ENCODE data around the gene IGF2R. TPM values are rescaled to one million over a fixed set of nuclear protein-coding genes. Genes with fewer than 3 reads are reported as not detected.

IGF2R gene
- total RNA-seq, 1 experiment from 2014 or later: 9.6 TPM

DNA sequence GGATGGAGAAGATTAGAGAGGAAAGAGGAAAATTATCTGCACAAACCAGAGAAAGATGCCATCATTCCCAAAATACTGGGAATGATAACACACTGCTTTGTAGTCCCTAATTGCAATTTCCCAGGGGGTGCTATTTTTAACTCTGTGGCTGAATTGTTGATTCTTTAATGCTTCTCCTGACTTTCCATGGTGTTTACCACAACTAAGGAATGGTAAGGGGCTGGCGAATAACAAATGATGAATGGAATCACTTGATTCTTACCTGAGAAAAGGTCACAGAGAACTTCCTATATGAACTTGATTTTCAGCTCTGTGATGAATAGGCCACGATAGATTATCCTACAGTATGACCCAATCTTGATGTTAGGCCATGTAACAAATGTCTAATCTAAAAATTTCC, 22.0 kb upstream of the IGF2R start:
- Histone ChIP-seq H3K79me2 (ENCODE audit: low read length) (no peaks in the 10 kb centered on the region), H3K4me1 (ENCODE audit: low read length) (no peaks in the 10 kb centered on the region)

DNA sequence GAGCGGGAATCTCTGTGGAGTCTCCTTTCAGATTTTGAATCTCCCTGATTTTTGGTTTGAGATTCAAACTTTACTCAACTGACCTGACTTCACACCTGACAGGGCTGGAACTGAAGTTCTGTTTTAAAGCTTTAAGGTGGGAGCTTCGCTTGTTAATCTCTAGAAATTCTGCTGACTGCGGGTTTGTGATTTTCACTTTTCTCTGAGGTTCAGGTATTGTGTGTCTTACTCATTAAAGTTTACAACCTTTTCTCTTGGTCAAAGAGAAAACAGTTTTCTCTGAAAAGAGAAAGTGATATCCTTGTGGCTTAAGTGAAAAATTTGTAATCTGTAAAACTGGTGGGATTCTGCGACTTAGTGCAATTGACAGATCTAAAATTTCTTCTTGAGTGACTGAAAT, 20.7 kb upstream of the IGF2R start:
- H3K36me3 ChIP-seq (ENCODE audit: insufficient read depth, low read length): no peaks in the 10 kb centered on the region
- H3K27me3 ChIP-seq (ENCODE audit: low read length): peaks cover 4% of the 10 kb centered on the region; the same call in 1 of the 2 replicates
- H3K9ac ChIP-seq (ENCODE audit: low read length): no peak overlapping the region
- DNase-seq: no peak
- no peak overlapping the region for H3K4me2 ChIP-seq (ENCODE audit: low read depth, low read length, poor library complexity, severe bottlenecking)
- H4K20me1 ChIP-seq (ENCODE audit: insufficient read depth, low read depth, low read length): no peaks in the 10 kb centered on the region
- no peaks in the 10 kb centered on the region; the same call in 1 of the 2 replicates for H3K9me3 ChIP-seq (ENCODE audit: low read length)
- no peak overlapping the region for H3K4me3 ChIP-seq (ENCODE audit: low read length)
- no peaks in the 10 kb centered on the region for H3K4me1 ChIP-seq (ENCODE audit: low read length)
- H2AFZ ChIP-seq (ENCODE audit: low read length): no peak overlapping the region
- no peak overlapping the region for H3K27ac ChIP-seq (ENCODE audit: low read length)
- no peaks in the 10 kb centered on the region for H3K79me2 ChIP-seq (ENCODE audit: low read length)
- no peaks in the 10 kb centered on the region for H3K9me2 ChIP-seq (replicated peaks; ENCODE audit: insufficient read depth, low read length)

More for the DNA sequence above, 22.0 kb upstream of the IGF2R start:
- Histone ChIP-seq H3K27me3 (ENCODE audit: low read length) (peaks cover 4% of the 10 kb centered on the region; the same call in 1 of the 2 replicates), H4K20me1 (ENCODE audit: insufficient read depth, low read depth, low read length) (no peaks in the 10 kb centered on the region), H3K27ac (ENCODE audit: low read length) (no peak overlapping the region), H3K4me3 (ENCODE audit: low read length) (no peak overlapping the region), H2AFZ (ENCODE audit: low read length) (no peak overlapping the region), H3K36me3 (ENCODE audit: insufficient read depth, low read length) (no peaks in the 10 kb centered on the region), H3K9me3 (ENCODE audit: low read length) (no peaks in the 10 kb centered on the region; the same call in 1 of the 2 replicates), H3K4me2 (ENCODE audit: low read depth, low read length, poor library complexity, severe bottlenecking) (no peak overlapping the region), H3K9me2 (replicated peaks; ENCODE audit: insufficient read depth, low read length) (no peaks in the 10 kb centered on the region), H3K9ac (ENCODE audit: low read length) (no peak overlapping the region)
- DNase-seq: no peak

DNA sequence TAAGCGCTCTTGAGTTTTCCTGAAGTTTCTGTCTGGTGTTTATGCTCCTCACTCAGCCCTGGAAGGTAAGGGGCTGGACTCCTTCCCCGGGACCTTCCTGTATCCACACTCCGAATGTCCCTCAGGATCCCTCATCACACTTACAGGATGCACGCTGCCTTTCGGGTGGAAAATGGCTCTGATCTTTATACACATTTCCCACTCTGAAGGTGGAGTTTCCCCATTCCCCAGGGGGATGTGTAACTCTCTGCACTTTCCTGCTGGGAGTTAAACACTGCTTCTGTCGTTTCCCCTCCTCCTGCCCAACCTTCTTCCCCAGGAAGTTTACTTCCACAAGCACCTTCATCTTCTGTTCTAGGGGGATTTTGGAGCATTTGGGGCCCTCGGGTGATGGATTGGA, 17.1 kb upstream of the IGF2R start:
- Histone ChIP-seq H2AFZ (ENCODE audit: low read length) (no peak overlapping the region), H3K36me3 (ENCODE audit: insufficient read depth, low read length) (no peaks in the 10 kb centered on the region), H3K9me3 (ENCODE audit: low read length) (no peaks in the 10 kb centered on the region), H3K27me3 (ENCODE audit: low read length) (no peaks in the 10 kb centered on the region), H3K27ac (ENCODE audit: low read length) (no peak overlapping the region), H3K79me2 (ENCODE audit: low read length) (no peaks in the 10 kb centered on the region), H3K4me1 (ENCODE audit: low read length) (no peaks in the 10 kb centered on the region), H4K20me1 (ENCODE audit: insufficient read depth, low read depth, low read length) (no peaks in the 10 kb centered on the region), H3K4me3 (ENCODE audit: low read length) (no peak overlapping the region), H3K9me2 (replicated peaks; ENCODE audit: insufficient read depth, low read length) (no peaks in the 10 kb centered on the region), H3K9ac (ENCODE audit: low read length) (no peak overlapping the region), H3K4me2 (ENCODE audit: low read depth, low read length, poor library complexity, severe bottlenecking) (no peak overlapping the region)
- DNase-seq: no peak

DNA sequence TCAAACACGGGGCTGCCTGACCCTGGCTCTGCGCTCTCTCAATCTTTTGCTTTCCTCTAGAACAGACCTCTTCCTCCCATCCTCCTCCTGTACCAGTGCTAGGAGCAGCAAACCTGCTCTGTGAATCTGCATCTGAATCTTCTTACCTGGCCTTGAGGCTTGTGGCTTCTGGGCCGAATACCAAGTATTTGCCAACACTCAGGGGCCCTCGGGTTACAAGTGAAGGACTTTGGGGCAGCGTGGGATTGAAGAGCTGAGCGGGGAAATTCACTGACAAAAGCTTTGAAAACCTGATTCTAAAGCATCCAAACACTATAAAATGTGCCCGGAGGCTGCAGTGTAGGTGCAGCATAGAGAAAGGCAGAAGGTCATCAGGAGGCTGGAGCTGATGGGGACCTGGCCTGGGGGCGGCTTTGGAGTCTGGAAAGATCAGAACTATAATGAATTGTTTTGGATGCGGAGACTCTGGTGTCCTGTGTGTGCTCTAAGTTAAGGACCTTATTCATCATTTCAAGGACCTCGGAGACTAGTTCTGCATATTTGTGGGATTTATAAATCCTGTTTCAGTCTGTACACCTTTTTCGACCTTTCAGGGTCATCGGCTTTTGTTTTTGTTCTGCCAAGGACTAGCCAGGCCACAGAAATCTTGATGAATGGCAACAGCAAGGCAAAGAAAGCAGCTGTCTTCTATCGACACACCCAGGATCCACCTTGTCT, 16.4 kb upstream of the IGF2R start:
- Histone ChIP-seq H3K9ac (ENCODE audit: low read length) (no peak overlapping the region), H3K4me2 (ENCODE audit: low read depth, low read length, poor library complexity, severe bottlenecking) (no peak overlapping the region), H2AFZ (ENCODE audit: low read length) (no peak overlapping the region), H3K27ac (ENCODE audit: low read length) (no peak overlapping the region), H3K9me3 (ENCODE audit: low read length) (no peaks in the 10 kb centered on the region), H3K4me3 (ENCODE audit: low read length) (no peak overlapping the region), H3K79me2 (ENCODE audit: low read length) (no peaks in the 10 kb centered on the region), H3K27me3 (ENCODE audit: low read length) (no peaks in the 10 kb centered on the region), H4K20me1 (ENCODE audit: insufficient read depth, low read depth, low read length) (no peaks in the 10 kb centered on the region), H3K4me1 (ENCODE audit: low read length) (no peaks in the 10 kb centered on the region), H3K9me2 (replicated peaks; ENCODE audit: insufficient read depth, low read length) (no peaks in the 10 kb centered on the region), H3K36me3 (ENCODE audit: insufficient read depth, low read length) (no peaks in the 10 kb centered on the region)
- DNase-seq: no peak

GRCh38 chr6:159953091-159953601, 15.7 kb upstream of the IGF2R start:
- no peak overlapping the region for H3K4me2 ChIP-seq (ENCODE audit: low read depth, low read length, poor library complexity, severe bottlenecking)
- no peaks in the 10 kb centered on the region for H3K4me1 ChIP-seq (ENCODE audit: low read length)
- H3K9me3 ChIP-seq (ENCODE audit: low read length): no peaks in the 10 kb centered on the region
- no peaks in the 10 kb centered on the region for H3K79me2 ChIP-seq (ENCODE audit: low read length)
- no peaks in the 10 kb centered on the region for H3K36me3 ChIP-seq (ENCODE audit: insufficient read depth, low read length)
- no peak overlapping the region for H2AFZ ChIP-seq (ENCODE audit: low read length)
- H3K9ac ChIP-seq (ENCODE audit: low read length): no peak overlapping the region
- DNase-seq: no peak
- H3K27me3 ChIP-seq (ENCODE audit: low read length): no peaks in the 10 kb centered on the region
- no peak overlapping the region for H3K27ac ChIP-seq (ENCODE audit: low read length)
- no peaks in the 10 kb centered on the region for H4K20me1 ChIP-seq (ENCODE audit: insufficient read depth, low read depth, low read length)
- no peak overlapping the region for H3K4me3 ChIP-seq (ENCODE audit: low read length)
- H3K9me2 ChIP-seq (replicated peaks; ENCODE audit: insufficient read depth, low read length): no peaks in the 10 kb centered on the region

- Histone ChIP-seq H3K27me3 (ENCODE audit: low read length) (no peaks in the 10 kb centered on the region), H3K4me1 (ENCODE audit: low read length) (no peaks in the 10 kb centered on the region), H4K20me1 (ENCODE audit: insufficient read depth, low read depth, low read length) (no peaks in the 10 kb centered on the region), H3K4me2 (ENCODE audit: low read depth, low read length, poor library complexity, severe bottlenecking) (no peak overlapping the region), H3K9ac (ENCODE audit: low read length) (no peak overlapping the region), H3K79me2 (ENCODE audit: low read length) (no peaks in the 10 kb centered on the region), H3K36me3 (ENCODE audit: insufficient read depth, low read length) (no peaks in the 10 kb centered on the region), H2AFZ (ENCODE audit: low read length) (no peak overlapping the region), H3K9me2 (replicated peaks; ENCODE audit: insufficient read depth, low read length) (no peaks in the 10 kb centered on the region), H3K27ac (ENCODE audit: low read length) (no peak overlapping the region), H3K9me3 (ENCODE audit: low read length) (no peaks in the 10 kb centered on the region), H3K4me3 (ENCODE audit: low read length) (no peak overlapping the region)
- DNase-seq: no peak
Observed at GRCh38 chr6:159955945-159956361, 12.9 kb upstream of the IGF2R start.

- Histone ChIP-seq H3K4me1 (ENCODE audit: low read length) (no peaks in the 10 kb centered on the region), H3K79me2 (ENCODE audit: low read length) (no peaks in the 10 kb centered on the region), H3K9me3 (ENCODE audit: low read length) (no peaks in the 10 kb centered on the region), H2AFZ (ENCODE audit: low read length) (no peak overlapping the region), H3K4me2 (ENCODE audit: low read depth, low read length, poor library complexity, severe bottlenecking) (no peak overlapping the region), H3K27ac (ENCODE audit: low read length) (no peak overlapping the region), H3K9me2 (replicated peaks; ENCODE audit: insufficient read depth, low read length) (no peaks in the 10 kb centered on the region), H3K4me3 (ENCODE audit: low read length) (no peak overlapping the region), H3K36me3 (ENCODE audit: insufficient read depth, low read length) (no peaks in the 10 kb centered on the region), H3K27me3 (ENCODE audit: low read length) (no peaks in the 10 kb centered on the region), H4K20me1 (ENCODE audit: insufficient read depth, low read depth, low read length) (no peaks in the 10 kb centered on the region), H3K9ac (ENCODE audit: low read length) (no peak overlapping the region)
- DNase-seq: no peak
Observed at GRCh38 chr6:159957071-159957673, 11.7 kb upstream of the IGF2R start.

DNA sequence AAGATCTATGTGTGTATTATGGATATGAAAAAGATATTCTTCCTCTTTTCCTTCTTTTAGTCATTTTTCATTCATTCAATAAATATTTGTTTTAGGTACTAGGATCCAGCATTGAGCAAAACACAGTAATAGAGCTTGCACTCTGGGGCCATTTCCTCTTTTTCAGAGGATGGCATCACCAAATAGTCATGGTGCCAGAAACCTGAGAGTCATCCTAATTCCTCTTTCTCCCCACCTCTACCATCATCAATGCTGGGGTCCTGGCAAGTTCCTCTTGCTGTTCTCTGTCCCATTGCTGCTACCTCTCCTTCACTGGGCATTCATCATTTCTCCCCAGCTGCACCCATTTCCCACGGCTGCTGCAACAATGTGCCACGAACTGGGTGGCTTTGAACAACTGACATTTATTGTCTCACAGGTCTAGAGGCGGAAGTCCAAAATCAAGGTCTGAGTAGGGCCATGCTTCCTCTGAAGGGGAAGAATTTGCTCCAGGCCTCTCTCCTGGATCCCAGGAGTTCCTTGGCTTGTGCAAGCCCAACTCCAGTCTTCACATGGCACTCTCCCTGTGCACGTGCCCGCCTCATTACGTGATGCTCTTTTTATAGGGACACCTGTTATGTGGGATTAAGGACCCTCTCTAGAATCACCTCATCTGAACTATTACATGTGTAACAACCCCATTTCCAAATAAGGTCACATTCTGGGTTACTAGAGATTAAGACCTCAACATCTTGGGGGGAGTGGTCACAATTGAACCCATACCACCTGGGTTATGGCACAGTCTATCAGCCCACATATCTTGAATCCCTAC, 9.5 kb upstream of the IGF2R start:
- no peaks in the 10 kb centered on the region for H3K36me3 ChIP-seq (ENCODE audit: insufficient read depth, low read length)
- no peak overlapping the region for H2AFZ ChIP-seq (ENCODE audit: low read length)
- H3K9me3 ChIP-seq (ENCODE audit: low read length): no peaks in the 10 kb centered on the region
- peak; percentile 55 for DNase-seq
- H3K27ac ChIP-seq (ENCODE audit: low read length): no peak overlapping the region
- H3K9ac ChIP-seq (ENCODE audit: low read length): no peak overlapping the region
- H3K4me1 ChIP-seq (ENCODE audit: low read length): no peaks in the 10 kb centered on the region
- no peak overlapping the region for H3K4me2 ChIP-seq (ENCODE audit: low read depth, low read length, poor library complexity, severe bottlenecking)
- H3K4me3 ChIP-seq (ENCODE audit: low read length): no peak overlapping the region
- H4K20me1 ChIP-seq (ENCODE audit: insufficient read depth, low read depth, low read length): no peaks in the 10 kb centered on the region
- no peaks in the 10 kb centered on the region for H3K27me3 ChIP-seq (ENCODE audit: low read length)
- no peaks in the 10 kb centered on the region for H3K9me2 ChIP-seq (replicated peaks; ENCODE audit: insufficient read depth, low read length)
- H3K79me2 ChIP-seq (ENCODE audit: low read length): no peaks in the 10 kb centered on the region

All from Karpas-422 (cell line).